Measurements from ENCODE around the gene TTLL7. TPM values are rescaled to one million over a fixed set of nuclear protein-coding genes. Genes with fewer than 3 reads are reported as not detected.

The TTLL7 gene
- total RNA-seq, 1 donor from 2014 or later, result 38.6 TPM

- H3K4me3 ChIP-seq (ENCODE audit: low read length in 3 of 3), result peak overlapping the region; percentile 4 to 45 (median 31)
- peak overlapping the region in 1 of 3 donors; percentile 66 for H3K9ac ChIP-seq (ENCODE audit: low read depth in 1 of 3, low read length in 3 of 3)
- no peak overlapping the region for H3K27ac ChIP-seq (ENCODE audit: low read depth, low read length)
- no peaks in the 10 kb centered on the region for H3K36me3 ChIP-seq (ENCODE audit: control insufficient read depth in 3 of 3, insufficient read depth in 3 of 3, low read length in 3 of 3)
- no peaks in the 10 kb centered on the region for H3K4me1 ChIP-seq (ENCODE audit: control insufficient read depth in 3 of 3, insufficient read depth in 3 of 3, low read length in 3 of 3)
- no peaks in the 10 kb centered on the region for H3K27me3 ChIP-seq (ENCODE audit: control insufficient read depth in 3 of 3, insufficient read depth in 3 of 3, low read length in 3 of 3)
- H3K9me3 ChIP-seq (ENCODE audit: control insufficient read depth in 3 of 3, low read length in 3 of 3), result no peaks in the 10 kb centered on the region
These were observed 138.3 kb downstream of the TTLL7 start for GRCh38 chr1:83860490-83861221.

GRCh38 chr1:83857716-83858115 lies 141.2 kb downstream of the TTLL7 start:
- no peak overlapping the region for H3K4me3 ChIP-seq (ENCODE audit: low read length in 3 of 3)
- H3K36me3 ChIP-seq (ENCODE audit: control insufficient read depth in 3 of 3, insufficient read depth in 3 of 3, low read length in 3 of 3), result no peaks in the 10 kb centered on the region
- H3K9ac ChIP-seq (ENCODE audit: low read depth in 1 of 3, low read length in 3 of 3), result no peak overlapping the region
- no peak overlapping the region for H3K27ac ChIP-seq (ENCODE audit: low read depth, low read length)
- no peaks in the 10 kb centered on the region for H3K9me3 ChIP-seq (ENCODE audit: control insufficient read depth in 3 of 3, low read length in 3 of 3)
- H3K27me3 ChIP-seq (ENCODE audit: control insufficient read depth in 3 of 3, insufficient read depth in 3 of 3, low read length in 3 of 3), result no peaks in the 10 kb centered on the region
- no peaks in the 10 kb centered on the region for H3K4me1 ChIP-seq (ENCODE audit: control insufficient read depth in 3 of 3, insufficient read depth in 3 of 3, low read length in 3 of 3)

- no peaks in the 10 kb centered on the region for H3K9me3 ChIP-seq (ENCODE audit: control insufficient read depth in 3 of 3, low read length in 3 of 3)
- no peak overlapping the region for H3K27ac ChIP-seq (ENCODE audit: low read depth, low read length)
- H3K36me3 ChIP-seq (ENCODE audit: control insufficient read depth in 3 of 3, insufficient read depth in 3 of 3, low read length in 3 of 3), result no peaks in the 10 kb centered on the region
- no peak overlapping the region for H3K4me3 ChIP-seq (ENCODE audit: low read length in 3 of 3)
- H3K9ac ChIP-seq (ENCODE audit: low read depth in 1 of 3, low read length in 3 of 3), result no peak overlapping the region
- H3K4me1 ChIP-seq (ENCODE audit: control insufficient read depth in 3 of 3, insufficient read depth in 3 of 3, low read length in 3 of 3), result no peaks in the 10 kb centered on the region
- H3K27me3 ChIP-seq (ENCODE audit: control insufficient read depth in 3 of 3, insufficient read depth in 3 of 3, low read length in 3 of 3), result no peaks in the 10 kb centered on the region
These were observed 141.8 kb downstream of the TTLL7 start for GRCh38 chr1:83857103-83857502.

GRCh38 chr1:83856381-83856780 lies 142.6 kb downstream of the TTLL7 start:
- no peak overlapping the region for H3K27ac ChIP-seq (ENCODE audit: low read depth, low read length)
- no peaks in the 10 kb centered on the region for H3K4me1 ChIP-seq (ENCODE audit: control insufficient read depth in 3 of 3, insufficient read depth in 3 of 3, low read length in 3 of 3)
- H3K9ac ChIP-seq (ENCODE audit: low read depth in 1 of 3, low read length in 3 of 3), result no peak overlapping the region
- H3K9me3 ChIP-seq (ENCODE audit: control insufficient read depth in 3 of 3, low read length in 3 of 3), result no peaks in the 10 kb centered on the region
- no peaks in the 10 kb centered on the region for H3K36me3 ChIP-seq (ENCODE audit: control insufficient read depth in 3 of 3, insufficient read depth in 3 of 3, low read length in 3 of 3)
- H3K27me3 ChIP-seq (ENCODE audit: control insufficient read depth in 3 of 3, insufficient read depth in 3 of 3, low read length in 3 of 3), result no peaks in the 10 kb centered on the region
- H3K4me3 ChIP-seq (ENCODE audit: low read length in 3 of 3), result no peak overlapping the region

GRCh38 chr1:83854456-83854855 lies 144.5 kb downstream of the TTLL7 start:
- Histone ChIP-seq H3K4me3 (ENCODE audit: low read length in 3 of 3) (no peak overlapping the region), H3K27ac (ENCODE audit: low read depth, low read length) (no peak overlapping the region), H3K27me3 (ENCODE audit: control insufficient read depth in 3 of 3, insufficient read depth in 3 of 3, low read length in 3 of 3) (no peaks in the 10 kb centered on the region), H3K9ac (ENCODE audit: low read depth in 1 of 3, low read length in 3 of 3) (no peak overlapping the region), H3K4me1 (ENCODE audit: control insufficient read depth in 3 of 3, insufficient read depth in 3 of 3, low read length in 3 of 3) (no peaks in the 10 kb centered on the region), H3K36me3 (ENCODE audit: control insufficient read depth in 3 of 3, insufficient read depth in 3 of 3, low read length in 3 of 3) (no peaks in the 10 kb centered on the region), H3K9me3 (ENCODE audit: control insufficient read depth in 3 of 3, low read length in 3 of 3) (no peaks in the 10 kb centered on the region)

GRCh38 chr1:83850834-83851233 lies 148.1 kb downstream of the TTLL7 start:
- Histone ChIP-seq H3K36me3 (ENCODE audit: control insufficient read depth in 3 of 3, insufficient read depth in 3 of 3, low read length in 3 of 3) (no peaks in the 10 kb centered on the region), H3K9me3 (ENCODE audit: control insufficient read depth in 3 of 3, low read length in 3 of 3) (no peaks in the 10 kb centered on the region), H3K27ac (ENCODE audit: low read depth, low read length) (no peak overlapping the region), H3K4me1 (ENCODE audit: control insufficient read depth in 3 of 3, insufficient read depth in 3 of 3, low read length in 3 of 3) (no peaks in the 10 kb centered on the region), H3K4me3 (ENCODE audit: low read length in 3 of 3) (no peak overlapping the region), H3K9ac (ENCODE audit: low read depth in 1 of 3, low read length in 3 of 3) (no peak overlapping the region), H3K27me3 (ENCODE audit: control insufficient read depth in 3 of 3, insufficient read depth in 3 of 3, low read length in 3 of 3) (no peaks in the 10 kb centered on the region)

- H3K4me3 ChIP-seq (ENCODE audit: low read length in 3 of 3), result no peak overlapping the region
- H3K4me1 ChIP-seq (ENCODE audit: control insufficient read depth in 3 of 3, insufficient read depth in 3 of 3, low read length in 3 of 3), result no peaks in the 10 kb centered on the region
- no peaks in the 10 kb centered on the region for H3K27me3 ChIP-seq (ENCODE audit: control insufficient read depth in 3 of 3, insufficient read depth in 3 of 3, low read length in 3 of 3)
- no peaks in the 10 kb centered on the region for H3K9me3 ChIP-seq (ENCODE audit: control insufficient read depth in 3 of 3, low read length in 3 of 3)
- no peaks in the 10 kb centered on the region for H3K36me3 ChIP-seq (ENCODE audit: control insufficient read depth in 3 of 3, insufficient read depth in 3 of 3, low read length in 3 of 3)
- H3K9ac ChIP-seq (ENCODE audit: low read depth in 1 of 3, low read length in 3 of 3), result no peak overlapping the region
- no peak overlapping the region for H3K27ac ChIP-seq (ENCODE audit: low read depth, low read length)
These were observed 149.5 kb downstream of the TTLL7 start for GRCh38 chr1:83849191-83850061.

GRCh38 chr1:83846138-83846537 lies 152.8 kb downstream of the TTLL7 start:
- Histone ChIP-seq H3K9me3 (ENCODE audit: control insufficient read depth in 3 of 3, low read length in 3 of 3) (no peaks in the 10 kb centered on the region), H3K4me1 (ENCODE audit: control insufficient read depth in 3 of 3, insufficient read depth in 3 of 3, low read length in 3 of 3) (no peaks in the 10 kb centered on the region), H3K4me3 (ENCODE audit: low read length in 3 of 3) (no peak overlapping the region), H3K9ac (ENCODE audit: low read depth in 1 of 3, low read length in 3 of 3) (no peak overlapping the region), H3K27me3 (ENCODE audit: control insufficient read depth in 3 of 3, insufficient read depth in 3 of 3, low read length in 3 of 3) (no peaks in the 10 kb centered on the region), H3K36me3 (ENCODE audit: control insufficient read depth in 3 of 3, insufficient read depth in 3 of 3, low read length in 3 of 3) (no peaks in the 10 kb centered on the region), H3K27ac (ENCODE audit: low read depth, low read length) (no peak overlapping the region)

- H3K9ac ChIP-seq (ENCODE audit: low read depth in 1 of 3, low read length in 3 of 3), result no peak overlapping the region
- no peaks in the 10 kb centered on the region for H3K9me3 ChIP-seq (ENCODE audit: control insufficient read depth in 3 of 3, low read length in 3 of 3)
- no peaks in the 10 kb centered on the region for H3K4me1 ChIP-seq (ENCODE audit: control insufficient read depth in 3 of 3, insufficient read depth in 3 of 3, low read length in 3 of 3)
- no peaks in the 10 kb centered on the region for H3K36me3 ChIP-seq (ENCODE audit: control insufficient read depth in 3 of 3, insufficient read depth in 3 of 3, low read length in 3 of 3)
- no peak overlapping the region for H3K4me3 ChIP-seq (ENCODE audit: low read length in 3 of 3)
- H3K27me3 ChIP-seq (ENCODE audit: control insufficient read depth in 3 of 3, insufficient read depth in 3 of 3, low read length in 3 of 3), result no peaks in the 10 kb centered on the region
- H3K27ac ChIP-seq (ENCODE audit: low read depth, low read length), result no peak overlapping the region
These were observed 153.4 kb downstream of the TTLL7 start for GRCh38 chr1:83845437-83846071.

- H3K9ac ChIP-seq (ENCODE audit: low read depth in 1 of 3, low read length in 3 of 3), result no peak overlapping the region
- H3K27ac ChIP-seq (ENCODE audit: low read depth, low read length), result no peak overlapping the region
- no peaks in the 10 kb centered on the region for H3K4me1 ChIP-seq (ENCODE audit: control insufficient read depth in 3 of 3, insufficient read depth in 3 of 3, low read length in 3 of 3)
- H3K36me3 ChIP-seq (ENCODE audit: control insufficient read depth in 3 of 3, insufficient read depth in 3 of 3, low read length in 3 of 3), result no peaks in the 10 kb centered on the region
- H3K4me3 ChIP-seq (ENCODE audit: low read length in 3 of 3), result no peak overlapping the region
- H3K27me3 ChIP-seq (ENCODE audit: control insufficient read depth in 3 of 3, insufficient read depth in 3 of 3, low read length in 3 of 3), result no peaks in the 10 kb centered on the region
- H3K9me3 ChIP-seq (ENCODE audit: control insufficient read depth in 3 of 3, low read length in 3 of 3), result no peaks in the 10 kb centered on the region
These were observed 154.4 kb downstream of the TTLL7 start for GRCh38 chr1:83844546-83844945.
